HT1080 (cell line): ENCODE data around the gene PRX. TPM values are rescaled to one million over a fixed set of nuclear protein-coding genes. Genes with fewer than 3 reads are reported as not detected.

Source experiments
- DNase-seq: peaks from one replicate; pipeline ENCODE4 v3.0.0-alpha.2; 2015; ENCODE audit warnings: low read depth
- polyA plus RNA-seq, 2 experiments: library from polyadenylated mRNA; depleted of rRNA; stranded (reverse); fragments of >200 nt; gene quantifications; 2 replicates each; pipeline ENCODE4 v1.2.3, GENCODE V29; 2015
- total RNA-seq: library from RNA; depleted of rRNA; stranded (reverse); fragments of >200 nt; shearing (Covaris generic); gene quantifications from 2 replicates; pipeline ENCODE4 v1.2.3, GENCODE V29; 2014; rRNA removed

PRX gene, protein sequence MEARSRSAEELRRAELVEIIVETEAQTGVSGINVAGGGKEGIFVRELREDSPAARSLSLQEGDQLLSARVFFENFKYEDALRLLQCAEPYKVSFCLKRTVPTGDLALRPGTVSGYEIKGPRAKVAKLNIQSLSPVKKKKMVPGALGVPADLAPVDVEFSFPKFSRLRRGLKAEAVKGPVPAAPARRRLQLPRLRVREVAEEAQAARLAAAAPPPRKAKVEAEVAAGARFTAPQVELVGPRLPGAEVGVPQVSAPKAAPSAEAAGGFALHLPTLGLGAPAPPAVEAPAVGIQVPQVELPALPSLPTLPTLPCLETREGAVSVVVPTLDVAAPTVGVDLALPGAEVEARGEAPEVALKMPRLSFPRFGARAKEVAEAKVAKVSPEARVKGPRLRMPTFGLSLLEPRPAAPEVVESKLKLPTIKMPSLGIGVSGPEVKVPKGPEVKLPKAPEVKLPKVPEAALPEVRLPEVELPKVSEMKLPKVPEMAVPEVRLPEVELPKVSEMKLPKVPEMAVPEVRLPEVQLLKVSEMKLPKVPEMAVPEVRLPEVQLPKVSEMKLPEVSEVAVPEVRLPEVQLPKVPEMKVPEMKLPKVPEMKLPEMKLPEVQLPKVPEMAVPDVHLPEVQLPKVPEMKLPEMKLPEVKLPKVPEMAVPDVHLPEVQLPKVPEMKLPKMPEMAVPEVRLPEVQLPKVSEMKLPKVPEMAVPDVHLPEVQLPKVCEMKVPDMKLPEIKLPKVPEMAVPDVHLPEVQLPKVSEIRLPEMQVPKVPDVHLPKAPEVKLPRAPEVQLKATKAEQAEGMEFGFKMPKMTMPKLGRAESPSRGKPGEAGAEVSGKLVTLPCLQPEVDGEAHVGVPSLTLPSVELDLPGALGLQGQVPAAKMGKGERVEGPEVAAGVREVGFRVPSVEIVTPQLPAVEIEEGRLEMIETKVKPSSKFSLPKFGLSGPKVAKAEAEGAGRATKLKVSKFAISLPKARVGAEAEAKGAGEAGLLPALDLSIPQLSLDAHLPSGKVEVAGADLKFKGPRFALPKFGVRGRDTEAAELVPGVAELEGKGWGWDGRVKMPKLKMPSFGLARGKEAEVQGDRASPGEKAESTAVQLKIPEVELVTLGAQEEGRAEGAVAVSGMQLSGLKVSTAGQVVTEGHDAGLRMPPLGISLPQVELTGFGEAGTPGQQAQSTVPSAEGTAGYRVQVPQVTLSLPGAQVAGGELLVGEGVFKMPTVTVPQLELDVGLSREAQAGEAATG (N-terminal part only)
- not detected in 2 replicates for total RNA-seq
- polyA plus RNA-seq (2015; cell fraction: cytosol; rRNA removed), result not detected in 2 replicates
- polyA plus RNA-seq (2015; cell fraction: nucleus; rRNA removed), result not detected in 2 replicates

- DNase-seq, result no peak
These were observed at the start of gene PRX for GRCh38 chr19:40413291-40413845. TSS of gene PRX (minus strand) at chr19:40413378. CDS start at chr19:40407932, 5,446 bp downstream.

DNA sequence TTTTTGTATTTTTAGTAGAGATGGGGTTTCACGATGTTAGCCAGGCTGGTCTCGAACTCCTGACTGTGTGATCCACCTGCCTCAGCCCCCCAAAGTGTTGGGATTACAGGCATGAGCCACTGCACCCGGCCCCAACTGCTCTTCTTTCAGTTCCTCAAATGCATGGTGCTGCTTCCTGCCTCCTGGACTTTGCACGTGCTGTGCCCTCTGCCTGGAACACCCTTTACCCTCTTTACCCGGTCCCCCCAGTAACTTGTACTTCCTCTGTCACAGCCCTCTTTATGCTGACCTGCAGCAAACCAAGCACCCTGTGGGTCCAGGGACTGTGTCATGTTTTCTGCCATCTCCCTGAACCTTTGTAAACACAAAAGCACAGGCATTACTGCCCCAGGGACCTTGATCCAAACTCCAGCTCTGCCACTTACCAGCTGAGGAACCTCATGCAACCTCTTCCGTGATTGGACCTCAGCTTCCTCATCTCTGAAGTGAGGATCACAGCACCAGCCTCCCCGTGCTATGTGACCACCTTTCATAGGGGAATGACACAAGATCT is 48.6 kb upstream of the PRX start:
- no peak for DNase-seq

DNA sequence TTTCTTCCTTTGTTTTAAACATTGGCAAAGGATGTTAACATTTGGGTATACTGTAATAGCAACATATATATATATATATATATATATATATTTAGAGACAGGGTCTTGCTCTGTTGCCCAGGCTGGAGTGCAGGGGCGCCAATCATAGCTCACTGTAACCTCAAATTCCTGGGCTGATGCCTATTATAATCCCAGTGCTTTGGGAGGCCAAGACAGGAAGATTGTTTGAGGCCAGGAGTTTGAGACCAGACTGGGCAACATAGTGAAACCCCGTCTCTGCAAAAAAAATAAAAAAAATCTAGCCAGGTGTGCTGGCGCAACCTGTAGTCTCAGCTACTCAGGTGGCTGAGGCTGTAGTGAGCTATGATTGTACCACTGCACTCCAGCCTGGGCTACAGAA is 47.0 kb upstream of the PRX start:
- no peak for DNase-seq

DNA sequence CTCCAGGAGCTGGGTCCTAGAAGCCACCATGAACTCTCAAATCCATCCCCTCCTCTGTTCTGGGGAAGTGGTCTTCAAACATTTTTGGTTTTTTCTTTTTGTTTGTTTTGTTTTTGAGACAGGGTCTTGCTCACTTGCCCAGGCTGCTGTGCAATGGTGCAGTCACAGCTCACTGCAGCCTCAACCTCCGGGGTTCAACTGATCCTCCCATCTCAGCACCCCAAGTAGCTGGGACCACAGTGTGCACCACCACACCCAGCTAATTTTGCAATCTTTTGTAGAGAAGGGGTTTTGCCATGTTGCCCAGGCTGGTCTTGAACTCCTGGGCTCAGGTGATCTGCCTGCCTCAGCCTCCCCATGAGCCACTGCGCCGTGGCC is 45.4 kb upstream of the PRX start:
- no peak for DNase-seq

GRCh38 chr19:40457953-40458596 is 44.9 kb upstream of the PRX start:
- no peak for DNase-seq

GRCh38 chr19:40457048-40457447 is 43.9 kb upstream of the PRX start:
- DNase-seq, result no peak

DNA sequence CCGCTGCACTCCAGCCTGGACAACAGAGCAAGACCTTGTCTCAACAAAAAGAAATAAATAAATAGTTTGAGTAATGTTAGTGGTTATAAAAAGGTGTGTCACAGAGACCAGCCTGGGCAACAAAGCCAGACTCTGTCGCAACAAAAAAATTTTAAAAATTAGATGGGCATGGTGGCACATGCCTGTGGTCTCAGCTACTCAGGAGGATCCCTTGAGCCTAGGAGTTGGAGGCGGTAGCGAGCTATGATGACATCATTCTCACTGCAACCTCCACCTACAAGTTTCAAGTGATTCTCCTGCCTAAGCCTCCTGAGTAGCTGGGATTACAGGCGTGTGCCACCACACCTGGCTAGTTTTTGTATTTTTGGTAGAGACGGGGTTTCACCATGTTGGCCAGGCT is 40.8 kb upstream of the PRX start:
- peak; percentile 29 for DNase-seq

GRCh38 chr19:40453151-40453735 is 40.1 kb upstream of the PRX start:
- no peak for DNase-seq

GRCh38 chr19:40452016-40452415 is 38.8 kb upstream of the PRX start:
- DNase-seq, result no peak

GRCh38 chr19:40450664-40451063 is 37.5 kb upstream of the PRX start:
- no peak for DNase-seq

GRCh38 chr19:40449506-40449905 is 36.3 kb upstream of the PRX start:
- DNase-seq, result no peak

DNA sequence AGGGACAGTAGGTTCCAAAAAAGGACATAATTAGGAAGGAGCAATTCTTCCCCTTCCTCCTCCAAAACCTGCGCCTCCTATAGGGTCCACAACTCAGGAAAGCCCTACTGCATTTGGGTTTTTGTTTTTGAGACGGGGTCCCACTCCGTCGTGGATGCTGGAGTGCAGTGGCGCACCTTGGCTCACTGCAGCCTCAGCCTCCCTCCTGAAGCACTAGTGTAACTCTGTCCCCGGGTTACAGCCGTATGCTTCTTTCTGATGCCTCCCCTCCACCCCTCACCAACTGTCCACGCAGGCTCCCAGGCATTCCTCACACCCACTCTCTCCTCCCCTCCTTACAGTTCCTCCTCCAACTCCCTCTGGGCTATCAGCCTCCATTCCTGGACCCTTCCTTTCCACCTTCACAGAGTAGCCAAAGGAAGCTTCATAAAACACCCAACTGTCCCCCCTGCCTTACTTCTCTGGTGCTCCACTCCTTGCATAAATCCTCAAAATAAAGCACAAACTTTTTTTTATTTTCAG is 33.1 kb upstream of the PRX start:
- no peak for DNase-seq

DNA sequence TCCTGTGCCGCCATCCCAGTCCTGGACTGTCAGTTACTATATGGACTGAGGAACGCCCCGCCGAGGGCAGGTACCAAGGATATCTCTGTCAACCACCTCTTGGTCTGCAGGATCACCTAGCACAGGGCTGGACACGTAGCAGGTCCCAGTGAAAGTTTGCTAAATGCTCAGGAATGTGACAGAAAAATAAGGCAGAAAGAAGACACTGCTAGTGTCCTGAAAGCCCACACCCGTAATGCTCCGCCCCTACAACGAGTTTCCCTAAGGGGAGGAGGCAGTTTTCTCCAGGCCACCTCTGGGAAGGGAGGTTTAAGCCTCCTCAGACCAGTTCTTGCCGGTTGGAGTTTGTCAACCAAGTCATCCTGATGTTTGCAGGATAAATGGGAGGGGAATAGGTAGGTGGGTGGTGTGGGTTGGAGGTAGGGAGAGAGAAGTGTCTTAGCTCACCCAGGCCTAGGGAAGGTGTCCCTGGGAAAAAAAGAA is 32.6 kb upstream of the PRX start:
- DNase-seq, result peak; percentile 17

GRCh38 chr19:40444825-40445312 is 31.7 kb upstream of the PRX start:
- no peak for DNase-seq

DNA sequence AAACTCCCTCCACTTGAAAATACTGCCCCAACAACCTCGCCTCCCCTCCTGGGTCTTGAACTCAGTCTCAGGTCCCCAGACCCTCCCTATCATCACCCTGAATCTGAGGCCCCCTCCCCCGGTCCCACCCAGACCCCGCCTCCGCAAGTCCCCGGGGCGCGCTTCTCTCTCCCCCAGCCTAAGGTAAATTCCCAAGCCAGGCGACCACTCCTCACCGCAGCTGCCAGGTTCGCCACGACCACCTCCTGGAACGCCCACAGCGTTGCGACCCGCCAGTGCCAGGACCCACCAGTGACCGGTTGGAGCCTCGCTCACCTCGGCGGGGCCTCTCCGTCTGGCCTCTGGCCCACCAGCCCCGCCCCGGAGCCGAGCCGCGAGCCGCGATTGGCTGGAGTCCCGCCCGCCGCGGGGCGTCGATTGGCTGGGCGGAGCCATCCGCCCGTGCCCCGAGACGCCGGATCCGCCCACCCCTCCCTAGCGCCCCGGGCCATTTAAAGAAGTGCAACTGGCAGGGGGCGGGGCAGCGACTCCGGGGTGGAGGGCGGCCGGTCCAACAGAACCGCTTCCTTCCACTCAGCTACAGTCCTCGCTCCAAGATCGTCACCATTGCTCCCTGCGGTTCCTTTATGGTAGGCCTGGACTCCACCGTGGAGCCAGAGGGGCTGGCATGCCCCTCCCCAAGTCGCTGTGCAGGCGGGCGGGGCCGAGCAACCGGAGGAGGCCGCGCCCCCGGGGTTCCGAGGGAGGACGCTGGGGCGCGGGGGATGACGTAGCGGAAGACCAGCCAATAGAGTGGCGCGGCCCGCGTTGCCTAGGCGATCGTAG is 31.0 kb upstream of the PRX start, which contains the start of gene SERTAD3:
Gene SERTAD3 (minus strand): TSS at position 336 of the 825 bp plus-strand sequence. CDS start 2,255 bp downstream, outside the sequence.
- DNase-seq, result peak; percentile 90

- DNase-seq, result peak; percentile 100
These were observed 30.2 kb upstream of the PRX start for GRCh38 chr19:40443131-40443999.
